Right lobe of liver (tissue), 6 donors: ENCODE measurements around the gene MARK2. TPM values are rescaled to one million over a fixed set of nuclear protein-coding genes. Genes with fewer than 3 reads are reported as not detected.
A peak's percentile ranks its signal among the peaks of the same experiment; 100 is the strongest.

Experiments
- ATAC-seq, 4 donors: fragments of 200-7000 bp; cut with Tn5 transposase; one replicate each; pipeline ENCODE4 v1.9.1; 2020; ENCODE audit warnings: mild to moderate bottlenecking in 4 of 4, moderate library complexity in 4 of 4
- DNase-seq, 3 donors: peaks; one replicate each; pipeline ENCODE4 v3.0.0-alpha.2; 2020
- H3K27ac ChIP-seq, 3 donors: fragments of 200-600 bp; one replicate each; pipeline ENCODE4 v1.8.0; 2022
- H3K27me3 ChIP-seq, 2 donors: fragments of 200-600 bp; one replicate each; pipeline ENCODE4 v1.8.0; 2022
- H3K36me3 ChIP-seq, 4 donors: fragments of 200-600 bp; sonication (generic) in 1 of 4; one replicate each; pipeline versions ENCODE4 v1.5.1 to v1.8.0; 2017 to 2022; ENCODE audit warnings: control low read depth in 1 of 4
- H3K4me1 ChIP-seq, 4 donors: fragments of 200-600 bp; sonication (generic) in 1 of 4; one replicate each; pipeline versions ENCODE4 v1.5.1 to v1.8.0; 2017 to 2022; ENCODE audit warnings: control low read depth in 1 of 4
- H3K4me3 ChIP-seq, 3 donors: fragments of 200-600 bp; one replicate each; pipeline ENCODE4 v1.8.0; 2022
- H3K9me3 ChIP-seq, 4 donors: fragments of 200-600 bp; sonication (generic) in 1 of 4; one replicate each; pipeline versions ENCODE4 v1.5.1 to v1.8.0; 2017 to 2022; ENCODE audit warnings: control low read depth in 1 of 4
- CTCF ChIP-seq, 4 donors: fragments of 200-600 bp in 3 of 4; fragments of 450-650 bp in 1 of 4; IDR thresholded peaks; one replicate each; pipeline versions ENCODE4 v1.5.1 to v1.8.0; 2016 to 2022; ENCODE audit warnings: antibody characterized with exemption in 4 of 4, mild to moderate bottlenecking in 2 of 4
- POLR2A ChIP-seq: fragments of 450-650 bp; IDR thresholded peaks from one replicate; pipeline ENCODE4 v1.6.1; 2017; ENCODE audit warnings: antibody characterized with exemption, mild to moderate bottlenecking
- WGBS: methylation state at CpG from one replicate; pipeline ENCODE4 v1.1.6; 2018; ENCODE audit warnings: low coverage, low lambda C conversion rate; ENCODE audit not compliant: insufficient coverage; ENCODE audit errors: missing lambda C conversion rate; 5-methylcytosine and 5-hydroxymethylcytosine counted together
- intact Hi-C, 2 donors: fragments of 100-400 bp; cut with DNase I; formaldehyde crosslinking; loops; one replicate each; pipeline versions ENCODE4 v1.11.2 to v1.14.1; 2022
- total RNA-seq, 6 experiments: library from RNA; depleted of rRNA in 2 of 6; stranded (reverse); fragments of >200 nt in 2 of 6; fragmentation: NEBNext Ultra II Directional in 3 of 6; extraction: Animal tissue kit (Norgen Biotek cat#: 25700) in 3 of 6; gene quantifications; one replicate each; pipeline versions ENCODE4 v1.1.0 to v1.2.4, GENCODE V29; 2016 to 2023
- donor health status: DM: no; HTN: yes; CAD: no.
- donor health status: DM: no; HTN: no; CAD: no.
- donor health status: DM: no; HTN: no; CAD: no.
- donor health status: DM: no; HTN: yes; CAD: no.
- donor health status: DM: no; HTN: yes; CAD: no.

Gene MARK2
- total RNA-seq, 6 experiments from 2014 or later, result 10.6 to 14.8 (median 12.2) TPM

DNA sequence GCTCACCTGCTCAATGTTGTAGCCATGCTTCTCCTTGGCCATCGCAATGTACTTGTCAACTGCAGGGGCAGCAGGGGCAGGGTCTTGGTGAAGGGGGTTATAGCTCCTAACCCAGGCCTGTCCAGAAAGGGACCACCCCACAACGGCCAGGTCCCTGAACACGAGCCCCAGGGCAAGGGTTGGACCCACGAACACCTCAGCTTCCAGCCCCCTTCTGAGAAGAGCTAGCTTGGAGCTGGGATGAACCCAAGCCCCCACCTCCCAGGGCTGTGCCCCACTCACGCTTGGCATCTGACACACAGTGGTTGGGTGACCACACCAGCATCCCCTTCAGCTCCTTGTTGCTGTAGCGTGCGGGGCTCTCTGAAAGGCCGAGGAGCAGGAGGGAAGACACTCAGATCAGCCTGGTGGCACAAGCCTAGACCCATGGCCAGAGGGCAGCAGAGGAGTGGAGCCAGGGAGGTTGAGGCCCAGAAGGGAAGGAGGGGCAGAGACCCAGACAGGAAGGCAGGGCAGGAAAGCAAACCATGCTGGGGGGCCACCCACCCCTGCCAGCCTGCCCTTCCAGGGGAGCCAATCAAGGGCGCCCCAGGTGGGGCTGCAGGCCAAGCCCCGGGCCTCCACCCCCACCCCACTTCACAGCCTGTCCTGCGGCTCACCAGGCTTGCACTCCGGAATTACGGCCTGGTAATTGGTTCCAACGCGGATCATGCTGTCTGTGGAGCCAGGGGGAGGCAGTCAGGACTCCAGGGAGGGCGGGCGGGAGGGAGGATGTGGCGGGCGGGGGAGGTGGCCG is 76.2 kb downstream of the MARK2 start:
- TF ChIP-seq POLR2A, result no peak
- TF ChIP-seq CTCF (IDR thresholded peaks at IDR 0.05), result no peak
- H3K9me3 ChIP-seq, result no peaks in the 10 kb centered on the region
- H3K36me3 ChIP-seq, result no peaks in the 10 kb centered on the region
- DNase-seq (no peak), ATAC-seq (no peak)
- peaks cover 0 to 29% (median 9%) of the 10 kb centered on the region in 4 donors for H3K4me1 ChIP-seq
- no peak overlapping the region for H3K27ac ChIP-seq
- intact Hi-C loops, result no loop called here
- no peak overlapping the region for H3K4me3 ChIP-seq
- H3K27me3 ChIP-seq, result peaks cover 0 to 5% of the 10 kb centered on the region in 2 donors
- 81% methylated on average over 4 of the region's 20 CpGs for WGBS

GRCh38 chr11:63915961-63916836 is 77.3 kb downstream of the MARK2 start:
- intact Hi-C loops, result no loop called here
- peaks cover 0 to 31% (median 9%) of the 10 kb centered on the region in 4 donors for H3K4me1 ChIP-seq
- ATAC-seq (no peak), DNase-seq (no peak)
- H3K27me3 ChIP-seq, result peaks cover 0 to 5% of the 10 kb centered on the region in 2 donors
- no peaks in the 10 kb centered on the region for H3K36me3 ChIP-seq
- H3K4me3 ChIP-seq, result peak overlapping the region; percentile 23 to 40 (median 29)
- no peak overlapping the region for H3K27ac ChIP-seq
- H3K9me3 ChIP-seq, result no peaks in the 10 kb centered on the region
- TF ChIP-seq CTCF (IDR thresholded peaks at IDR 0.05), result peak in 3 of 4 donors; percentile 8 to 26 (median 15)
- TF ChIP-seq POLR2A, result no peak
- WGBS, result no CpG with 5 or more reads among the region's 56 CpGs

- intact Hi-C loops, result no loop called here
- Histone ChIP-seq H3K9me3 (no peaks in the 10 kb centered on the region), H3K27ac (peak within 1 kb of the TSS in 1 of 3 donors; percentile 29), H3K4me1 (peaks cover 0 to 31% (median 9%) of the 10 kb centered on the region in 4 donors), H3K36me3 (no peaks in the 10 kb centered on the region), H3K4me3 (peak within 1 kb of the TSS; percentile 23 to 40 (median 29)), H3K27me3 (peaks cover 0 to 5% of the 10 kb centered on the region in 2 donors)
- no peak for TF ChIP-seq POLR2A
- TF ChIP-seq CTCF (IDR thresholded peaks at IDR 0.05), result no peak
- DNase-seq, result peak in 1 of 3 donors; percentile 59
- peak; percentile 48 to 63 (median 58) for ATAC-seq
- WGBS, result 0% methylated on average over 10 of the region's 85 CpGs
Observed at GRCh38 chr11:63916837-63917691, 78.2 kb downstream of the MARK2 start, which contains the start of gene RCOR2. Gene RCOR2, minus strand, starts transcription at chr11:63917164. Its CDS starts 708 bp downstream, at chr11:63916456.
